Measurements from ENCODE around the gene ITM2B. TPM values are rescaled to one million over a fixed set of nuclear protein-coding genes. Genes with fewer than 3 reads are reported as not detected.

ITM2B gene
- total RNA-seq (2022) (144 and 179 TPM in 2 replicates), Bru-seq, nascent RNA (percentile 92 among the genes with signal in this experiment), BruChase-seq, experiment 1, labeled RNA remaining after a 6-hour chase (percentile 87 among the genes with signal in this experiment), BruChase-seq, experiment 2, labeled RNA remaining after a 2-hour chase (percentile 80 among the genes with signal in this experiment)
- long read RNA-seq, full-length matches to known transcripts: 379 of 387 reads
- long read RNA-seq, partial matches to known transcripts: 4 of 387 reads
- long read RNA-seq, other reads (novel, unspliced or antisense): 4 of 387 reads

GRCh38 chr13:48233046-48233888, at the start of gene ITM2B:
ITM2B (plus strand) TSS chr13:48233206; CDS start chr13:48233361, 155 bp downstream.
- Mint-ChIP-seq H3K36me3 (ENCODE audit: insufficient read depth, unreplicated experiment) (peaks cover 8% of the 10 kb centered on the region), H3K9me3 (ENCODE audit: unreplicated experiment) (no peaks in the 10 kb centered on the region), H3K4me3 (ENCODE audit: unreplicated experiment) (peak within 1 kb of the TSS; percentile 89), H3K27me3 (ENCODE audit: insufficient read depth, unreplicated experiment) (peaks cover under 1% of the 10 kb centered on the region), H3K27ac (ENCODE audit: low read depth, unreplicated experiment) (peak within 1 kb of the TSS; percentile 95), H3K4me1 (ENCODE audit: insufficient read depth, unreplicated experiment) (peaks cover 27% of the 10 kb centered on the region)
- CTCF ChIA-PET: interaction anchor here (0.7 to 2.1 kb wide), 8 partner anchors 9 to 195 kb away, joined by 3 to 9 read pairs (median 5); partner anchors contain the start of gene NUDT15
- no TSS peak for BruUV-seq (replicated peaks)
- POLR2A ChIA-PET: interaction anchor here (0.6 to 7.2 kb wide), 37 partner anchors 9 to 346 kb away, joined by 3 to 110 read pairs (median 5); partner anchors contain the start of genes MED4, NUDT15, RB1 and RCBTB2
- TF ChIP-seq CTCF (IDR thresholded peaks at IDR 0.05; ENCODE audit: unreplicated experiment): peak; percentile 40
- DNase-seq (ENCODE audit: unreplicated experiment): peak; percentile 68
- intact Hi-C loops (cut with micrococcal nuclease): loop anchor here (1.0 kb wide), 1 partner anchor 71 kb away; no protein-coding TSS in a partner anchor

- ChIA-PET POLR2A (no interaction called here), CTCF (interaction anchor here (0.9 kb wide), 1 partner anchor 15 kb away, joined by 3 read pairs; no protein-coding TSS in a partner anchor)
- intact Hi-C loops (cut with micrococcal nuclease): no loop called here
- Mint-ChIP-seq H3K27me3 (ENCODE audit: insufficient read depth, unreplicated experiment) (no peaks in the 10 kb centered on the region), H3K27ac (ENCODE audit: low read depth, unreplicated experiment) (no peak overlapping the region), H3K9me3 (ENCODE audit: unreplicated experiment) (no peaks in the 10 kb centered on the region), H3K36me3 (ENCODE audit: insufficient read depth, unreplicated experiment) (no peaks in the 10 kb centered on the region), H3K4me3 (ENCODE audit: unreplicated experiment) (no peak overlapping the region), H3K4me1 (ENCODE audit: insufficient read depth, unreplicated experiment) (no peaks in the 10 kb centered on the region)
- no peak for DNase-seq (ENCODE audit: unreplicated experiment)
- no TSS peak for BruUV-seq (replicated peaks)
- TF ChIP-seq CTCF (IDR thresholded peaks at IDR 0.05; ENCODE audit: unreplicated experiment): no peak
These were observed 48.7 kb upstream of the ITM2B start for GRCh38 chr13:48184260-48184659.

DNA sequence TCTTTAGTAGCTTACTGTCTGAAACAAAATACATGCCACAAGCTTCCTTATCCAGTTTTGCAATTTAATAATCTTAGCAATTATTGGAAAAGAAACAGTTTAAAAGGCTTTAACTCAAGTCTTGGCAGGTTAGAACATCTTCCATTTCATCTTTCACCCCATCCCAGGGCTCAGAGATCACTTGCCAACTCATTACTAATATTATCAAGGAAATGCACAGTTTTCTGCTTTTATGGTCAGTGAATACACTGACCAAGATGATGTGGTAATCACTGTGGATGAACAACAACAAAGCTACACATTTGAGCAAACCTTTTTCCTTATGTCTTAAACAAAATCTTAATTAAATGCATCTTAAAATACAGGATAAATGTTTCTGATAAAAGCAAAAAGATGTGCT, 48.0 kb upstream of the ITM2B start:
- Mint-ChIP-seq H3K9me3 (ENCODE audit: unreplicated experiment) (no peaks in the 10 kb centered on the region), H3K36me3 (ENCODE audit: insufficient read depth, unreplicated experiment) (no peaks in the 10 kb centered on the region), H3K4me1 (ENCODE audit: insufficient read depth, unreplicated experiment) (no peaks in the 10 kb centered on the region), H3K27me3 (ENCODE audit: insufficient read depth, unreplicated experiment) (no peaks in the 10 kb centered on the region), H3K4me3 (ENCODE audit: unreplicated experiment) (no peak overlapping the region), H3K27ac (ENCODE audit: low read depth, unreplicated experiment) (no peak overlapping the region)
- no peak for TF ChIP-seq CTCF (IDR thresholded peaks at IDR 0.05; ENCODE audit: unreplicated experiment)
- ChIA-PET CTCF (interaction anchor here (0.6 to 0.9 kb wide), 2 partner anchors 16 to 90 kb away, joined by 3 to 6 read pairs; no protein-coding TSS in a partner anchor), POLR2A (no interaction called here)
- intact Hi-C loops (cut with micrococcal nuclease): no loop called here
- no peak for DNase-seq (ENCODE audit: unreplicated experiment)
- BruUV-seq (replicated peaks): no TSS peak

GRCh38 chr13:48186722-48187121, 46.3 kb upstream of the ITM2B start:
- CTCF ChIA-PET: no interaction called here
- Mint-ChIP-seq H3K9me3 (ENCODE audit: unreplicated experiment) (no peaks in the 10 kb centered on the region), H3K27me3 (ENCODE audit: insufficient read depth, unreplicated experiment) (no peaks in the 10 kb centered on the region), H3K4me1 (ENCODE audit: insufficient read depth, unreplicated experiment) (no peaks in the 10 kb centered on the region), H3K36me3 (ENCODE audit: insufficient read depth, unreplicated experiment) (no peaks in the 10 kb centered on the region), H3K27ac (ENCODE audit: low read depth, unreplicated experiment) (no peak overlapping the region), H3K4me3 (ENCODE audit: unreplicated experiment) (no peak overlapping the region)
- no TSS peak for BruUV-seq (replicated peaks)
- intact Hi-C loops (cut with micrococcal nuclease): no loop called here
- DNase-seq (ENCODE audit: unreplicated experiment): no peak
- no peak for TF ChIP-seq CTCF (IDR thresholded peaks at IDR 0.05; ENCODE audit: unreplicated experiment)
- POLR2A ChIA-PET: no interaction called here
